Measurements from ENCODE around the gene CNTNAP2. TPM values are rescaled to one million over a fixed set of nuclear protein-coding genes. Genes with fewer than 3 reads are reported as not detected.

The CNTNAP2 gene
- total and polyA plus RNA-seq, 9 donors = 8.3 to 18.8 (median 10.4) TPM

GRCh38 chr7:147509035-147509501, 1392.5 kb downstream of the CNTNAP2 start:
- Histone ChIP-seq H3K4me1 (ENCODE audit: control insufficient read depth, insufficient read depth, low read length) (peaks cover 6% of the 10 kb centered on the region), H3K9me3 (replicated peaks; ENCODE audit: control insufficient read depth, low read depth, low read length) (no peaks in the 10 kb centered on the region), H3K27me3 (ENCODE audit: control insufficient read depth, insufficient read depth, low read length) (no peaks in the 10 kb centered on the region), H3K36me3 (ENCODE audit: control insufficient read depth, insufficient read depth, low read length) (no peaks in the 10 kb centered on the region), H3K4me3 (ENCODE audit: low read length) (no peak overlapping the region), H3K27ac (ENCODE audit: low read length) (no peak overlapping the region)
- 33% methylated on average over 1 of the region's 3 CpGs for WGBS (ENCODE audit: insufficient coverage)
- no peak for DNase-seq

GRCh38 chr7:147509541-147510200, 1393.1 kb downstream of the CNTNAP2 start:
- DNase-seq = no peak
- H3K9me3 ChIP-seq (replicated peaks; ENCODE audit: control insufficient read depth, low read depth, low read length) = no peaks in the 10 kb centered on the region
- H3K27me3 ChIP-seq (ENCODE audit: control insufficient read depth, insufficient read depth, low read length) = no peaks in the 10 kb centered on the region
- H3K4me1 ChIP-seq (ENCODE audit: control insufficient read depth, insufficient read depth, low read length) = peaks cover 6% of the 10 kb centered on the region
- no peak overlapping the region for H3K4me3 ChIP-seq (ENCODE audit: low read length)
- WGBS (ENCODE audit: insufficient coverage) = 83% methylated on average over 1 of the region's 4 CpGs
- no peak overlapping the region for H3K27ac ChIP-seq (ENCODE audit: low read length)
- H3K36me3 ChIP-seq (ENCODE audit: control insufficient read depth, insufficient read depth, low read length) = no peaks in the 10 kb centered on the region

- no peak overlapping the region for H3K27ac ChIP-seq (ENCODE audit: low read length)
- DNase-seq = no peak
- H3K9me3 ChIP-seq (replicated peaks; ENCODE audit: control insufficient read depth, low read depth, low read length) = no peaks in the 10 kb centered on the region
- no peaks in the 10 kb centered on the region for H3K36me3 ChIP-seq (ENCODE audit: control insufficient read depth, insufficient read depth, low read length)
- no peak overlapping the region for H3K4me3 ChIP-seq (ENCODE audit: low read length)
- peaks cover 6% of the 10 kb centered on the region for H3K4me1 ChIP-seq (ENCODE audit: control insufficient read depth, insufficient read depth, low read length)
- no peaks in the 10 kb centered on the region for H3K27me3 ChIP-seq (ENCODE audit: control insufficient read depth, insufficient read depth, low read length)
Measured at GRCh38 chr7:147510201-147510542, 1393.6 kb downstream of the CNTNAP2 start.

- Histone ChIP-seq H3K27me3 (ENCODE audit: control insufficient read depth, insufficient read depth, low read length) (no peaks in the 10 kb centered on the region), H3K4me1 (ENCODE audit: control insufficient read depth, insufficient read depth, low read length) (peaks cover 6% of the 10 kb centered on the region), H3K36me3 (ENCODE audit: control insufficient read depth, insufficient read depth, low read length) (no peaks in the 10 kb centered on the region), H3K9me3 (replicated peaks; ENCODE audit: control insufficient read depth, low read depth, low read length) (no peaks in the 10 kb centered on the region), H3K27ac (ENCODE audit: low read length) (no peak overlapping the region), H3K4me3 (ENCODE audit: low read length) (no peak overlapping the region)
- DNase-seq = no peak
- no CpG with 5 or more reads among the region's 4 CpGs for WGBS (ENCODE audit: insufficient coverage)
Measured at GRCh38 chr7:147510923-147511322, 1394.3 kb downstream of the CNTNAP2 start.

- no peak overlapping the region for H3K27ac ChIP-seq (ENCODE audit: low read length)
- no peaks in the 10 kb centered on the region for H3K27me3 ChIP-seq (ENCODE audit: control insufficient read depth, insufficient read depth, low read length)
- WGBS (ENCODE audit: insufficient coverage) = 69% methylated on average over 3 of the region's 4 CpGs
- peak; percentile 33 for DNase-seq
- no peaks in the 10 kb centered on the region for H3K36me3 ChIP-seq (ENCODE audit: control insufficient read depth, insufficient read depth, low read length)
- H3K4me1 ChIP-seq (ENCODE audit: control insufficient read depth, insufficient read depth, low read length) = peaks cover 6% of the 10 kb centered on the region
- H3K9me3 ChIP-seq (replicated peaks; ENCODE audit: control insufficient read depth, low read depth, low read length) = no peaks in the 10 kb centered on the region
- H3K4me3 ChIP-seq (ENCODE audit: low read length) = no peak overlapping the region
Measured at GRCh38 chr7:147513451-147513850, 1396.8 kb downstream of the CNTNAP2 start.

GRCh38 chr7:147516391-147516790, 1399.8 kb downstream of the CNTNAP2 start:
- Histone ChIP-seq H3K4me3 (ENCODE audit: low read length) (no peak overlapping the region), H3K36me3 (ENCODE audit: control insufficient read depth, insufficient read depth, low read length) (no peaks in the 10 kb centered on the region), H3K27ac (ENCODE audit: low read length) (no peak overlapping the region), H3K4me1 (ENCODE audit: control insufficient read depth, insufficient read depth, low read length) (peaks cover 4% of the 10 kb centered on the region), H3K27me3 (ENCODE audit: control insufficient read depth, insufficient read depth, low read length) (no peaks in the 10 kb centered on the region), H3K9me3 (replicated peaks; ENCODE audit: control insufficient read depth, low read depth, low read length) (no peaks in the 10 kb centered on the region)
- no peak for DNase-seq
- no CpG with 5 or more reads among the region's 2 CpGs for WGBS (ENCODE audit: insufficient coverage)

GRCh38 chr7:147519062-147519461, 1402.5 kb downstream of the CNTNAP2 start:
- Histone ChIP-seq H3K4me3 (ENCODE audit: low read length) (no peak overlapping the region), H3K27me3 (ENCODE audit: control insufficient read depth, insufficient read depth, low read length) (no peaks in the 10 kb centered on the region), H3K4me1 (ENCODE audit: control insufficient read depth, insufficient read depth, low read length) (no peaks in the 10 kb centered on the region), H3K36me3 (ENCODE audit: control insufficient read depth, insufficient read depth, low read length) (no peaks in the 10 kb centered on the region), H3K9me3 (replicated peaks; ENCODE audit: control insufficient read depth, low read depth, low read length) (no peaks in the 10 kb centered on the region), H3K27ac (ENCODE audit: low read length) (no peak overlapping the region)
- WGBS (ENCODE audit: insufficient coverage) = 36% methylated on average over 6 of the region's 6 CpGs
- peak; percentile 42 for DNase-seq

GRCh38 chr7:147523056-147523455, 1406.5 kb downstream of the CNTNAP2 start:
- no peak for DNase-seq
- no peaks in the 10 kb centered on the region for H3K4me1 ChIP-seq (ENCODE audit: control insufficient read depth, insufficient read depth, low read length)
- H3K27ac ChIP-seq (ENCODE audit: low read length) = no peak overlapping the region
- no peaks in the 10 kb centered on the region for H3K36me3 ChIP-seq (ENCODE audit: control insufficient read depth, insufficient read depth, low read length)
- no peaks in the 10 kb centered on the region for H3K9me3 ChIP-seq (replicated peaks; ENCODE audit: control insufficient read depth, low read depth, low read length)
- WGBS (ENCODE audit: insufficient coverage) = 80% methylated on average over 2 of the region's 7 CpGs
- no peaks in the 10 kb centered on the region for H3K27me3 ChIP-seq (ENCODE audit: control insufficient read depth, insufficient read depth, low read length)
- H3K4me3 ChIP-seq (ENCODE audit: low read length) = no peak overlapping the region

GRCh38 chr7:147524726-147525250, 1408.2 kb downstream of the CNTNAP2 start:
- WGBS (ENCODE audit: insufficient coverage) = no CpG with 5 or more reads among the region's 3 CpGs

GRCh38 chr7:147525325-147525724, 1408.7 kb downstream of the CNTNAP2 start:
- 89% methylated on average over 1 of the region's 2 CpGs for WGBS (ENCODE audit: insufficient coverage)
- no peak for DNase-seq
- Histone ChIP-seq H3K9me3 (replicated peaks; ENCODE audit: control insufficient read depth, low read depth, low read length) (no peaks in the 10 kb centered on the region), H3K4me1 (ENCODE audit: control insufficient read depth, insufficient read depth, low read length) (no peaks in the 10 kb centered on the region), H3K27me3 (ENCODE audit: control insufficient read depth, insufficient read depth, low read length) (no peaks in the 10 kb centered on the region), H3K36me3 (ENCODE audit: control insufficient read depth, insufficient read depth, low read length) (no peaks in the 10 kb centered on the region), H3K27ac (ENCODE audit: low read length) (no peak overlapping the region), H3K4me3 (ENCODE audit: low read length) (no peak overlapping the region)

More at GRCh38 chr7:147524726-147525250, 1408.2 kb downstream of the CNTNAP2 start:
- Histone ChIP-seq H3K4me3 (ENCODE audit: low read length) (no peak overlapping the region), H3K9me3 (replicated peaks; ENCODE audit: control insufficient read depth, low read depth, low read length) (no peaks in the 10 kb centered on the region), H3K4me1 (ENCODE audit: control insufficient read depth, insufficient read depth, low read length) (no peaks in the 10 kb centered on the region), H3K27me3 (ENCODE audit: control insufficient read depth, insufficient read depth, low read length) (no peaks in the 10 kb centered on the region), H3K36me3 (ENCODE audit: control insufficient read depth, insufficient read depth, low read length) (no peaks in the 10 kb centered on the region), H3K27ac (ENCODE audit: low read length) (no peak overlapping the region)
- no peak for DNase-seq
